WTC11 (cell line): ENCODE data around the gene GNG11. TPM values are rescaled to one million over a fixed set of nuclear protein-coding genes. Genes with fewer than 3 reads are reported as not detected.

Source experiments
- ATAC-seq: fragments of 200-7000 bp; cut with Tn5 transposase; 2 replicates; pipeline ENCODE4 v1.10.0; 2021; ENCODE audit warnings: mild to moderate bottlenecking, moderate library complexity
- CTCF ChIA-PET: fragments of 300-600 bp; sonication (Branson Sonifier 250); formaldehyde crosslinking; loops from one replicate; lab custom pipeline; 2021; ENCODE audit warnings: antibody characterized with exemption; lab: Charles Lee
- POLR2A ChIA-PET: fragments of 350-600 bp; sonication (Branson Sonifier 250); formaldehyde crosslinking; loops from one replicate; lab custom pipeline; 2021; ENCODE audit warnings: antibody characterized with exemption; lab: Charles Lee
- DNase-seq: peaks from one replicate; pipeline ENCODE4 v3.0.0; 2021; ENCODE audit warnings: low spot score
- H3K27ac Mint-ChIP-seq: 2 replicates; pipeline ENCODE4 v1.8.0; 2021; ENCODE audit warnings: mixed read lengths
- H3K27me3 Mint-ChIP-seq: 2 replicates; pipeline ENCODE4 v1.8.0; 2021; ENCODE audit warnings: low read depth, mild to moderate bottlenecking, moderate library complexity, mixed read lengths
- H3K36me3 Mint-ChIP-seq: 2 replicates; pipeline ENCODE4 v1.8.0; 2021; ENCODE audit warnings: mixed read lengths
- H3K4me1 Mint-ChIP-seq: 2 replicates; pipeline ENCODE4 v1.8.0; 2022; ENCODE audit warnings: mixed read lengths
- H3K4me3 Mint-ChIP-seq: 2 replicates; pipeline ENCODE4 v1.8.0; 2021; ENCODE audit warnings: mild to moderate bottlenecking, moderate library complexity, mixed read lengths
- H3K9me3 Mint-ChIP-seq: 2 replicates; pipeline ENCODE4 v1.8.0; 2021; ENCODE audit warnings: mixed read lengths
- AR ChIP-seq: fragments of 250-450 bp; sonication (Bioruptor Pico); IDR thresholded peaks from 2 replicates; pipeline ENCODE4 v1.9.0; 2021; ENCODE audit warnings: mild to moderate bottlenecking
- ARID4B ChIP-seq: sonication (generic); formaldehyde crosslinking; IDR thresholded peaks from 2 replicates; pipeline ENCODE4 v1.8.0; 2023; ENCODE audit warnings: missing genetic modification reagents, mild to moderate bottlenecking, borderline replicate concordance
- ATF1 ChIP-seq: sonication (generic); formaldehyde crosslinking; IDR thresholded peaks from 2 replicates; pipeline ENCODE4 v1.8.1; 2023; ENCODE audit warnings: mild to moderate bottlenecking, moderate library complexity, missing genetic modification reagents
- FOXP1 ChIP-seq: sonication (generic); formaldehyde crosslinking; IDR thresholded peaks from 2 replicates; pipeline ENCODE4 v1.8.0; 2022; ENCODE audit warnings: missing genetic modification reagents, mild to moderate bottlenecking, moderate library complexity, borderline replicate concordance
- GABPB1 ChIP-seq: sonication (generic); formaldehyde crosslinking; IDR thresholded peaks from 2 replicates; pipeline ENCODE4 v1.8.1; 2023; ENCODE audit warnings: mild to moderate bottlenecking, missing genetic modification reagents
- JUN ChIP-seq: sonication (generic); formaldehyde crosslinking; IDR thresholded peaks from 2 replicates; pipeline ENCODE4 v1.8.0; 2023; ENCODE audit warnings: mild to moderate bottlenecking, missing genetic modification reagents
- NR2C2 ChIP-seq: sonication (generic); formaldehyde crosslinking; IDR thresholded peaks from 2 replicates; pipeline ENCODE4 v1.8.0; 2022; ENCODE audit warnings: mild to moderate bottlenecking, missing genetic modification reagents
- NR3C1 ChIP-seq: sonication (generic); formaldehyde crosslinking; conservative IDR thresholded peaks from 2 replicates; pipeline ENCODE4 v1.8.1; 2023; ENCODE audit warnings: low read depth, mild to moderate bottlenecking, missing genetic modification reagents
- SMAD3 ChIP-seq: sonication (generic); formaldehyde crosslinking; IDR thresholded peaks from 2 replicates; pipeline ENCODE4 v1.8.0; 2022; ENCODE audit warnings: missing genetic modification reagents, mild to moderate bottlenecking, borderline replicate concordance
- SOX15 ChIP-seq: fragments of 250-450 bp; sonication (Bioruptor Pico); IDR thresholded peaks from 2 replicates; pipeline ENCODE4 v1.9.0; 2021; ENCODE audit warnings: mild to moderate bottlenecking
- TCF7 ChIP-seq: sonication (generic); formaldehyde crosslinking; IDR thresholded peaks from 2 replicates; pipeline ENCODE4 v1.8.0; 2022; ENCODE audit warnings: mild to moderate bottlenecking, low read depth, missing genetic modification reagents, moderate library complexity
- ZNF121 ChIP-seq: sonication (generic); formaldehyde crosslinking; IDR thresholded peaks from 2 replicates; pipeline ENCODE4 v1.8.0; 2023; ENCODE audit warnings: missing genetic modification reagents
- ZNF138 ChIP-seq: sonication (generic); formaldehyde crosslinking; conservative IDR thresholded peaks from 2 replicates; pipeline ENCODE4 v1.8.1; 2022; ENCODE audit warnings: mild to moderate bottlenecking, moderate library complexity, missing genetic modification reagents
- ZNF281 ChIP-seq: sonication (generic); formaldehyde crosslinking; IDR thresholded peaks from 2 replicates; pipeline ENCODE4 v1.8.0; 2023; ENCODE audit warnings: mild to moderate bottlenecking, missing genetic modification reagents
- ZNF671 ChIP-seq: fragments of 250-450 bp; sonication (Bioruptor Pico); IDR thresholded peaks from 2 replicates; pipeline ENCODE4 v1.8.0; 2021; ENCODE audit warnings: mild to moderate bottlenecking
- total RNA-seq: library from RNA; stranded (reverse); gene quantifications from 3 replicates; pipeline ENCODE4 v1.2.3, GENCODE V29; 2021
- TF ChIP-seq, protein P1 (sequence below): fragments of 250-450 bp; sonication (Bioruptor Pico); IDR thresholded peaks from 2 replicates; pipeline ENCODE4 v1.9.0; 2021; ENCODE audit warnings: mild to moderate bottlenecking, borderline replicate concordance

The GNG11 gene
- total RNA-seq, 1 experiment from 2014 or later = 1.7 TPM

DNA sequence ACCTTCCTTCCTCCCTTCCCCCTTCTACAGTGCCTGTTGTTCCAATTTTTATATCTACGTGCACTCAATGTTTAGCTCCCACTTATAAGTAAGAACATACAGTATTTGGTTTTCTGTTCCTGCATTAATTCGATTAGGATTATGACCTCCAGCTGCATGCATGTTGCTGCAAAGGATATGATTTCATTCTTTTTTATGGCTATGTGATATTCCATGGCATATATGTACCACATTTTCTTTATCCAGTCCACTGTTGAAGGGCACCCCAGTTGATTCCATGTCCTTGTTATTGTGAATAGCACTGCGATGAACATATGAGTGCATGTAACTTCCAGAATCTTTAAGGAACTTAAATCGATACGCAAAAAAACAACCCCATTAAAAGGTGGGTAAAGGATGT lies 42.7 kb downstream of the GNG11 start (continued):
- TF ChIP-seq ZNF281 (CRISPR knock-in tag) = no peak
- no peak for TF ChIP-seq ATF1
- TF ChIP-seq, protein P1, sequence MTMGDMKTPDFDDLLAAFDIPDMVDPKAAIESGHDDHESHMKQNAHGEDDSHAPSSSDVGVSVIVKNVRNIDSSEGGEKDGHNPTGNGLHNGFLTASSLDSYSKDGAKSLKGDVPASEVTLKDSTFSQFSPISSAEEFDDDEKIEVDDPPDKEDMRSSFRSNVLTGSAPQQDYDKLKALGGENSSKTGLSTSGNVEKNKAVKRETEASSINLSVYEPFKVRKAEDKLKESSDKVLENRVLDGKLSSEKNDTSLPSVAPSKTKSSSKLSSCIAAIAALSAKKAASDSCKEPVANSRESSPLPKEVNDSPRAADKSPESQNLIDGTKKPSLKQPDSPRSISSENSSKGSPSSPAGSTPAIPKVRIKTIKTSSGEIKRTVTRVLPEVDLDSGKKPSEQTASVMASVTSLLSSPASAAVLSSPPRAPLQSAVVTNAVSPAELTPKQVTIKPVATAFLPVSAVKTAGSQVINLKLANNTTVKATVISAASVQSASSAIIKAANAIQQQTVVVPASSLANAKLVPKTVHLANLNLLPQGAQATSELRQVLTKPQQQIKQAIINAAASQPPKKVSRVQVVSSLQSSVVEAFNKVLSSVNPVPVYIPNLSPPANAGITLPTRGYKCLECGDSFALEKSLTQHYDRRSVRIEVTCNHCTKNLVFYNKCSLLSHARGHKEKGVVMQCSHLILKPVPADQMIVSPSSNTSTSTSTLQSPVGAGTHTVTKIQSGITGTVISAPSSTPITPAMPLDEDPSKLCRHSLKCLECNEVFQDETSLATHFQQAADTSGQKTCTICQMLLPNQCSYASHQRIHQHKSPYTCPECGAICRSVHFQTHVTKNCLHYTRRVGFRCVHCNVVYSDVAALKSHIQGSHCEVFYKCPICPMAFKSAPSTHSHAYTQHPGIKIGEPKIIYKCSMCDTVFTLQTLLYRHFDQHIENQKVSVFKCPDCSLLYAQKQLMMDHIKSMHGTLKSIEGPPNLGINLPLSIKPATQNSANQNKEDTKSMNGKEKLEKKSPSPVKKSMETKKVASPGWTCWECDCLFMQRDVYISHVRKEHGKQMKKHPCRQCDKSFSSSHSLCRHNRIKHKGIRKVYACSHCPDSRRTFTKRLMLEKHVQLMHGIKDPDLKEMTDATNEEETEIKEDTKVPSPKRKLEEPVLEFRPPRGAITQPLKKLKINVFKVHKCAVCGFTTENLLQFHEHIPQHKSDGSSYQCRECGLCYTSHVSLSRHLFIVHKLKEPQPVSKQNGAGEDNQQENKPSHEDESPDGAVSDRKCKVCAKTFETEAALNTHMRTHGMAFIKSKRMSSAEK = no peak
- TF ChIP-seq ZNF121 = no peak
- no peak for TF ChIP-seq FOXP1 (CRISPR knock-in tag)
- no peak for TF ChIP-seq ZNF138 (CRISPR knock-in tag)
- TF ChIP-seq ARID4B (CRISPR knock-in tag) = no peak
- TF ChIP-seq AR (CRISPR knock-in tag) = no peak
- no peak for TF ChIP-seq ZNF671 (CRISPR knock-in tag)
- TF ChIP-seq NR2C2 = no peak

- DNase-seq (no peak), ATAC-seq (no peak)
- Mint-ChIP-seq H3K27me3 (no peaks in the 10 kb centered on the region), H3K4me1 (no peaks in the 10 kb centered on the region), H3K4me3 (no peak overlapping the region), H3K36me3 (no peaks in the 10 kb centered on the region), H3K27ac (no peak overlapping the region), H3K9me3 (no peaks in the 10 kb centered on the region)
- no peak for TF ChIP-seq SMAD3 (CRISPR knock-in tag)
- no peak for TF ChIP-seq ZNF138 (CRISPR knock-in tag)
- TF ChIP-seq TCF7 (CRISPR knock-in tag) = no peak
- TF ChIP-seq GABPB1 (CRISPR knock-in tag) = no peak
- TF ChIP-seq SOX15 (CRISPR knock-in tag) = no peak
- no peak for TF ChIP-seq NR3C1 (CRISPR knock-in tag)
- no peak for TF ChIP-seq JUN (CRISPR knock-in tag)
- CTCF ChIA-PET = no interaction called here
- POLR2A ChIA-PET = no interaction called here
These were observed 43.3 kb downstream of the GNG11 start for GRCh38 chr7:93964813-93965212.
